ENCODE measurements around the gene SERPINH1.
A peak's percentile ranks its signal among the peaks of the same experiment; 100 is the strongest.

The SERPINH1 gene

DNA sequence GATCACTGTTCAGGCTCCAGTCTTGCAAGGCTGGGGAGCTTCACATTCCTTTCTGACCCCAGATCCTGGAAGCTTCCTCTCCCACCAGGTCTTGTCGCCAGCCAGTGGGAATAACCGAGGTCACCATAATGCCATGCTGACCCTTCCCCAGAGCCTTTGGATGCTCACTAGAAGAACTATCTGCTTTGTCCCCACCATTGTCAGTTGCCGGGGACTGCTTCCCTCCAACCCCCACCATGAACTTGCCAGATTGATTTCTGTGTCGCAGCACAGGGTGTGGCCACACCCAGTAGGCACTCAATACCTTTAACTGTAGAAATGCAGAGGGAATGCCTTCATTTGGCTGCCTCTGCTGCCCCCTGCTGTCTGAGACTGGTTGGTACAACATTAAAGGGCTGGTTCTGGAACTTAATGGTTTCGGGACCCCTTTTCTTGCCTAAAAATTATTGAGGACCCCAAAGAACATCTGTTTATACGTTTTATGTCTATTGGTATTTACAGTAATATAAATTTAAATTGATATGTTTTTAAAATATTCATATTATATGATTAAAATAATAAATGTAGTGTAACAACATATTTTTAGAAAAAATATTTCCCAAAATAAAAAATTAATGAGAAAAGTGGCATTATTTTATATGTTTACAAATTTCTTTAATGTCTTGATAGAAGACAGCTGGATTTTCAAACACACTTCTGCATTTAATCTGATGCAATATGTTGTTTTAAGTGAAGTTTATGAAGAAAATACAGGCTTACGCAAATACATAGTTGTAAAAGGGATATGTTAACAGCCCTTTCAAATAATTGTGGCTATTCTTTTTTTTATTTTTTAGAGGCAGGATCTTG lies 29.6 kb upstream of the SERPINH1 start:
- DNase-seq (ENCODE audit: low spot score), result peak; percentile 80

DNA sequence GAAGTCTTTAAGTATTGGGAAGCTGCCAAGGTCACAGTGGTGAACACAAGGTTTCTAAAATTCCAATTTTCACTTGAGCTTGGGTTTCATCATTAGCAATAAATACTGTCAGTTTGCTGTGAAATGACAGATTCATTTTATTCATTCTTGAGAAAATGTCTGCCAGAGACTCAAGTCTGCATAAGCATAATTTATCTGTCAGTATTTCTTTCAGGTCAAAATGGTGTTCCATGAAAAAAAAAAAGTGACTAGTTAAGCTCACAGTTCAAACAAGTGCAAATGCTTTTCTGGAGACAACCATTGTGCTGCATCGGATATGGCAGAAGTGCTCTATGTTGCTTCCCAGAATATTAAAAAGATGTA lies 28.2 kb upstream of the SERPINH1 start:
- DNase-seq (ENCODE audit: low spot score), result no peak

DNA sequence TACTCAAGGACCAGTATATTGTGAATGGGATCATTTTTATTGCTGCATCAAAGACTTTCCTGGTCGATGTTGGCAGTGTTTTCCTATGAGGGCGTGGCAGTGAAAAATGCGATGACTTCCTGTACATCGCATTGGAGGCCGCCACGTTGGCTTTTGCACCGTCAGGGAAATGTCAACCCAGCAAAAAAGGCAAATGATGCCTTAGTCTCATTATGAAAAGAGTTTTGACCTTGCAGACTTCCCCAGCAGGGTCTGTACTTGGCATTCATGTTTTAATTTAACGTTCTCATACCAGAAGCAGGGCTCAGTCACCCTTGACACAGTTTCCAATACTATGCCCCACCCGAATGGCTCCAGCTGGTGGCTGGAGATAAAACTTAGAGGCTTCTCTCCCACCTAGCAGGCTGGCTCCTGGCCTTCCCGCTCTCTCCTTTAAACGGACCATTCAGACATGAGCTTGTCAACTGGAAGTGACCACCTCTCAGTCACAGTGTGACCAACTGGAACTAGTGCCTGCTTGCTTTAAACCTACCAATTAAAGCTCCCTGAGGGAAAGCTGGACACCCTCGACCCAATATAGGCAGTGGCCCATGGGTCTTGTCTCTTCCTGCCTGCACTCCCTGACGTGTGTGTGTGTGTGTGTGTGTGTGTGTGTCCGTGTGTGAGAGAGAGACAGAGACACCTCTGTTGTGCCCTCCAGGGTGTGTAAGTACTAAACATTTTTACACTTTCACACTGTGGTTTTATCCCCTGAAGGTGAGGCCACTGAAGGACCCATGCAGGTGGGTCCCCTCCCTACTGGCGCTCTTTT lies 27.6 kb upstream of the SERPINH1 start:
- DNase-seq (ENCODE audit: low spot score), result no peak

DNA sequence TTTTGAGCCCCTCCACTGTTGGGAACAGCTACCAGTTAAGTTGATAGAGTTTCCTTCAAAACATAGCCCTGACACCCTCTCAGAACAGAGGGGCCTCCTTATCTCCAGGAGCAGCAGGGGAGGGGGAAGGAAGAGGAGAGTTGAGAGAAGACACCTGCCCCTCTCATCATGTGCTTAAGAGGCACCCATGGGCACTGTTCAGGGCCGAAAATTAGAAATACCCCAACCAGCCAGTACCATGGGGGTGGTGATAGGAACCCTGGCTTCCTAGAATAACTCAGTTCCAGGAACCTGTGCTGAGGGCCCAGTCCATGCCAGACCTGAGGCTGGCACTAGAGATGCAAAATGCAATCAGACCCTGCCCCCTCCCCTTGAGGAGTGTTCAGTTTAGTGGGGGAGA lies 27.0 kb upstream of the SERPINH1 start:
- no peak for DNase-seq (ENCODE audit: low spot score)

DNA sequence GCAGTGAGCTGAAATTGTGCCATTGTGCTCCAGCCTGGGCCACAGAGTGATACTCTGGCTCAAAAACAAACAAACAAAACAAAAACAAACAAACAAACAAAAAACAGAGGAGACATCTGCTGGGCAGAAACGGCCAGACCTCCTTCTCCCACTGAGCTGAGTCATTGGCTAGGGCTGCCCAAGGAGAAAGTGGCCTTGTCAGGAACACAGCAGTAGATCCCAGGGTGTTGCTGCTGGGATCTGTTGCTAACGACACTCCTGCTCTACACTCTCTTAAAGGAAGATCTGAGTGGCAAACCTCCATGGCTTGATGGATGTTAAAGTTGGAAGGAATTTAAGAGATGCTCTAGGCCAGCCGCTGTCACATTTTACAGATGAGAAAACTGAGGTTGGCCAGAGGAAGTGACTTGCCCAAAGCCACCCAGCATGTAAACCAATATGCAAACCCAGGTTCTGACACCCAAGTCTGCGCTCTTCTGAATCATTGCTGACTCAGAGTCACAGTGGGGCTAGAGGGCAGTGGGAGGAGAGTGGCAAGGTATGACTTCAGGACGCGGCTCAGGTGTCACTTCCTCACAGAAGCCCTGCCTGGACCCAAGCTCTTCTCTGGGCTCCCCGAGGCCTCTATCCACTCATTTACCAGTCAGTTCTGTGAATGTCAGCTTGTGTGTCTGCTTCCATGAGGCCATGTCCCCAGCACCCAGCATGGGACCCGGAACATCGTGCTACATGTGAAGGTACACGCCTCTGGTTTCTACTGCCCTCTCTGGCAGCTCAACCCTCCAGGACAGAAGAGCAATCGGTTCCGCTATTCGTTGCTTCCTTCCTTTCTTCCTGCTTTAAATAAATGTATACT lies 25.0 kb upstream of the SERPINH1 start:
- peak; percentile 38 for DNase-seq (ENCODE audit: low spot score)

DNA sequence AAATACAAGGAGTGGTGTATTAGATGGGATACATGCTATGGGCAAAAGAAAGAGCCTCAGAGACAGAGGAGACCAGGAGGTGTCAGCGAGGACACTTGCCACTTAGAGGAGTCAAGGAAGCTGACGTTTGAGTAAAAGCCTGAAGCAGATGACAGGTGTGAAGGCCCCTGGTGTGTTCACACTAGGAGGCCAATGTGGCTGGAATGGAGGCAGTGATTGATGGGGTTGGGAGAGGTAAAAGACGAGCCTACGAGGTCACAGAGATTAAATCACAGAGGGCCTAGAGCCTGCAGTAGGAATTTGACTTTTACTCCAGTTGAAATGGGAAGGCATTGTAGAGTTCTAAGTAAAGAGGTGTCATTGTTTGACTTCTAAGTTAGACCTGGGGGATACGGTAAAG lies 24.3 kb upstream of the SERPINH1 start:
- no peak for DNase-seq (ENCODE audit: low spot score)

DNA sequence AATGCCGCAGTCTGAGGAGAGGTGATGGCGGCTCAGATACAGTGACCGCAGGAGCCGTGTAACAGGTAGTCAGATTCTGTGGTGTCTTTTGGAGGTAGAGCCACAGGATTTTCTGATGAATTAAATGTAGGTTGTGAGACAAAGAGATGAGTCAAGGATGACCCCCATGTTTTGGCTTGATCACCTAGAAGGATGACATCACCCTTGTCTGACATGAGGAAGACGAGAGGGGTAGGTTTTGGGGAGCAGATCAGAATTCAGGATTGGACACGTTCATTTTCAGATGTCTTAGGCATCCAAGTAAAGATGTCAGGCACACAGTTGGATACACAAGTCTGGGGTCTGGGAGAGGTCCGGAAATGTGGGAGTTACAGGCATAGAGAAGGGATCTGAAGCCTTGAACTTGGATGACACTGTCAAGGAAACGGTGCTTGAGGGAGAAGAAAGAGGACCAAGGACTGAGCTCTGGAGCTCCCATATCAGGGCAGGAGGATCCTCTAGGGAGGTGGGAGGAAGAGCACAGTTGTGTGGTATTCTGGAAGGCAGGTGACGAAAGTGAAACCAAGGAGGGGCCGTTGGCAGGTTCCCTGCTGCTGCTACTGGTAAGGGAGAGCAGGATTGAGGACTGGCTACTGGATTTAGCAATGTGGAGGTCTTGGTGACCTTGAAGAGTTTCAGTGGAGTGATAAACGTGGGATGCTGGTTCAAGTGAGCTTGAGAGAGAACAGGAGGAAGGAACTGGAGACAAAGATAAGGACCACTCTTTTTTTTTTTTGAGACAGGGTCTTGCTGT lies 23.7 kb upstream of the SERPINH1 start:
- DNase-seq (ENCODE audit: low spot score), result no peak

DNA sequence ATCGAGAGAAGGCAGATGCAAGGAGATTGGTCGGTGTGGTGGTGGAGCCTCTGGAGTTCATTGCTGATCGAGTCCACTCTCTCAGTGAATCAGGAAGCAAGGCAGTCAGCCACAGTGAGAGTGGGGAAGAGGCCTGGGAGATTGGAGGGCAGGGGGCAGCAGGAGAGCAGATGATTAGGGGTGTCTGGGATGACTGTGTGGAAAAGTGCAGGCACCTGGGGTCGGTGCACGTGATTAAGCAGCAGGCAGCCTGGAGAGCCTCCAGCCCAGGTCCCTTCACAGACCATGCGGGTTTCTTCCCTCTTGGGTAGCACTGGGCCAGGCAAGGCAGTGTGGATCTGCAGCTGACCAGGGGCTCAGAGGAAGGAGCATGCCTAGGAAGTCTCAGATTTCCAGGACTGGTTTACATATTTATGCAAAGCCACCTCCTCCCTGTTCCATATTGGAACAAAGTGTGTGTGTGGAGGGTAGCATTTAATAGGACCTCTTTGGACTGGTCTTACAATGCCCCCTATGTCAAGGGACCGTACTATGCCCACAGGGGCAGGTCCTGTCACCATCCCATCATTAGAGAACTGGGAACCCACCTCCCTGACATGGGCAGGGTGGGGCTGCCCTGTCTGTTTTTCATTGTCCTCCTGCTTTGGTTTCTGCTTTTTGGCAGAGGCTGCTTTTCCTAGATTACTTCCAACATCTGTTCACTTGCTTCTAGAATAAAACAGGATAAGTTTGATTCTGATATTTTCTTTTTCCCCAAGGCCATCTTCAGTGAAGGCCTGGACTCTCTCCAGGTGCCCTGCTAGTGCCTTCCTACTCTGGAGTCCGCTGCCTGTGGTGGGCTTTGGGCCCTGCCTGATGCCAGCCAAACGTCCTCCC lies 22.4 kb upstream of the SERPINH1 start:
- DNase-seq (ENCODE audit: low spot score), result no peak

DNA sequence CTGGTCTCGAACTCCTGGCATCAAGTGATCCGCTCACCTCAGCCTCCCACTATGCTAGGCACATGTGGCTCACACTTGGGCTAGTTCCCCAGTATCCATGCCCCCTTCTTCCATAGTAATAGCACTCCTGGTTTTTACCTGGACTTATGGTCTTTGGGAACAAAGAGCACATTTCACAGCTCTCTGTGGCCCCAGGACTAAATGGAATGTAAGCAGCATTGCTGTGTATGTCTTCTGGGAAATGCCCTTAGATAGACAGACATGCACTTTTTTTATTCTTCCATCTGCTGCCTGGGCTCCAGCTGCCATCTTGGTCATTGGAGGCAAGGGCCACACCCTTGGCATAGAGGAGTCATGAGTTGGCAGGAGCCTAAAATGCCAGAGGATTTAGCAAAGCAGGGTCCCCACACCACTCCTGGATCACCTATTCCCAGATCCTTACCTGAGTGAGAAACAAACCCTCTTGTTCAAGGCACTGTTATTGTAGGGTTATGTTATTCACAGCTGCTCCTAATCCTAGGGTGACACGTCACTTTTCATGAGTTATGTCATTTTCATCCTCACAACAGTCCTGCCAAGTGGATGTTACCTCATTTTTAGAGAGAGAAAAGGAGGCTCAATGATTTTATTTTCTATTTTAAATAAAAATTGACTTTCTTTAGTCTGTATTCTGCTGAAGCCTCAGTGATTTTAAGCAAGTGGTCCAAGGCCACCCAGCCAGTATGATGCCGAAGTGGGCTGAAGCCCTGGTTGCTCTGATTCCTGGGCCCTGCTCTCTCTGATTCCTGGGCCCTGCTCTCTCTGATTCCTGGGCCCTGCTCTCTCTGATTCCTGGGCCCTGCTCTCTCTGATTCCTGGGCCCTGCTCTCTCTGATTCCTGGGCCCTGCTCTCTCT lies 20.6 kb upstream of the SERPINH1 start:
- no peak for DNase-seq (ENCODE audit: low spot score)

DNA sequence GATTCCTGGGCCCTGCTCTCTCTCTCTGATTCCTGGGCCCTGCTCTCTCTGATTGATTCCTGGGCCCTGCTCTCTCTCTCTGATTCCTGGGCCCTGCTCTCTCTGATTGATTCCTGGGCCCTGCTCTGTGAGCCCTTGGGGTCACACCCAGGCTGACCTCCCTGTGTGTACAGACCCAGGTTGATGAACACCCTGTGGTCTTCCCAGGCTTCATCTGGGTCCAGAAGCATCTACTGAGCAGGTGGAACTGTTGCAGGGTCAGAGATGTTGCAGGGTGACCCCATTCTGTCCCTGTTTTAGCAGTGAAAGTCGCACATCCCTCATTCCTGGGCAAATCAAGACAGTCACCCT lies 20.0 kb upstream of the SERPINH1 start:
- no peak for DNase-seq (ENCODE audit: low spot score)

DNA sequence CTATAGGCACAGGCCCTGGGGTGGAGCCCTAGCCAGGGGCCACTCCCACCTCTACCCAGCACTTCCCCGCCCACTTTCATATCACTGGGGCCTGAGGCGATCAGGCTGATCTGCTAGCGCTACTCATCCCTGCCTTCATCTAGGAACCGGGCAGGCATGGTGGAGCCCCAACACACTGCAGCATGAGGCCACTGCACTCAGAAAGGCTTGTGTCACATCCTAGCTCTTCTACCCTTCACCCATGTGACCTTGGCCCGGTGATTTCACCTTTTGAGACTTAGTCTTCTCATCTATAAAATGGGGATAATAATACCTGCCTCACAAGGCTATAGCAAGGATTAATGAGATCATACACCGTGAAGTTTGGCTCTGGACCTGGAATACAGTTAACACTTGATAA lies 18.2 kb upstream of the SERPINH1 start:
- no peak for DNase-seq (ENCODE audit: low spot score)

DNA sequence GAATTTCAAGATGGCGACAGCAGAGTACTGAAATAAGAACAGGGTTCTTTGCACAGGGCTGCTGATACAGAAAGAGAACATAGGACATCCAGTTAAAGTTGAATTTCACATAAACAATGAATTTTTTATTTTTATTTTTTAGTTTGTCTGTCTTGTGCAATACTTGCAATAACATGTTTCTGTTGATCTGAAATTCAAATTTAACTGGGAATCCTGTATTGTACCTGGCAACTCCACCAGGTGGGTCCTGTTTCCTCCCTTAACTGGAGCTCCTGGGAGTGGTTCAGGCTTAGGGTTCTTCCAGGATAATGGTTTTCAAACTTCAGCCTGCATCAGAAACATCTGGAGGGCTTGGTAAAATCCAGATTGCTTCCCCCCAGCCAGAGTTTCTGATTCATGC lies 14.9 kb upstream of the SERPINH1 start:
- no peak for DNase-seq (ENCODE audit: low spot score)

DNA sequence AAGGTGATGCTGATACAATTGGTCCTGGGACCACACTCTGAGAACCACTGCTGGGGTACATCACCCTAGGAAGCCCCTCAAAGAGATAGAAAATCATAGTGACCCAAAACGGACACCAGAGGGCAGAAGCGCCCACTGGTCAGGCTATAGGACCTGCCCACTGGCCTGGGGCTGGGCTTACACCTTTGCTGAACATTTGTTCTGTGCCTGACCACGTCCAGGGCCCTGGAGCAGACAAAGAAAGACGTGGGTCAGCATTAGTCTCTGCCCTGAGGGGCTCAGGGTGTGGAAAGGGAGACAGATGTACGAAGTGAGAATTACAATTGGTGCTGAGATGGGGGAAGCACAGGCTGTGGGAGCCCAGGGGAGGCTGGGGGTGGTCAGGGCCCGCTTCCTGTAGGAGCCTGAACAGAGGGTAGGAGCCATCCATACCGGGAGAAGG lies 14.4 kb upstream of the SERPINH1 start:
- DNase-seq (ENCODE audit: low spot score), result no peak

DNA sequence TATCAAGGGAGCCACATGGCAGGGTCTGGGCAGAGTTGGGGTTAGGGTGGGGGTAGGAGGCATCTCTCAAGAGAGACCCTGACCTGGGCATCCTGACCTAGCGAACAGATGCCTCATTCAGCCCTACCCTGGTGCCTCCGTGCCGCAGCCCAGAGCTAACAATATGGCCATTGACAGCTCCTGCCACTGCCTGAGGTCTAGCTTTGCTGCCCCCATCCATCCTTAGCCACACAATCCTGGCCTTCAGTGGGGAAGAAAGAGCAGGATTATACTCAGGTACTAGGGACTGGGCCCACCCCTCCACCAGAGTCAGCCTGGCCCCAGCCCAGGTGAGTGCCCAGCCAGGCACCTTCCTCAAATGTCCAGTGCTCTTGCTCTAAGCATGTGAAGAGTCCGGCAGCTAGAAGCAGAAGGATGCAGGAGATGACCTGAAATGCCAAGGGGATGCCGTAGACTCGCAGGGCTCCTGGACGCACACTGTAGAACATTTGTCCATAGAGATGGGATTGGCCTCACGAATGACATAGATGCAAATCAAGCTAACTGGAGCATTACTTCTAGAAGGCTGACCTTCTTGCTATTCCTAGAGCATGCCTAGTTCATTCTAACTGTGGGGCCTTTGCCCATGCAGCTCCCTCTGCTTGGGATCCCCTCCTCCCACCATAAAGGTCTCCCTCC lies 13.3 kb upstream of the SERPINH1 start:
- no peak for DNase-seq (ENCODE audit: low spot score)

DNA sequence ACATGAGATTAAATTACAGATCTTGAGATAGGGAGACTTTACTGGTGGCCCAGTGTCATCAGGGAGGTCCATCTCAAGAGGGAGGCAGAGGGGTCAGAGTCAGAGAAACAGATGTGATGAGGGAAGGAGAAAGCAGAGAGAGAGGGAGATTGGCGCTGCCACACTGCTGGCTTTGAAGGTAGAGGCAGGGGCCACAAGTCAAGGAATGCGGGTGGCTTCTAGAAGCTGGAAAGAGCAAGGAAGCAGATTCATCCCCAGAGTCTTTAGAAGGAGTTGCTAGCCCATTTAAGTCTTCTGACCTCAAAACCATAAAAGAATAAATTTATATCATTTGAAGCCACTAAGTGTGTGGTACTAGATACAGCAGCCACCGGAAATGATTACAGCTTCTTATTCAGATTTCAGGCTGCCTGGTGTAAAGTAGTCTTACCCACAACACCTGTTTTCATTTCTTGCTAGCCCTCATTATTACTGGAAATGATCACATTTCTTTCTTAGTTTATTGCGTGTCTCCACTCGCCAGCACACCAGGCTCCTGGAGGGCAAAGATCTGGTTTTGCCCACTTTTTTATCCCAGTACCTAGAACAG lies 12.6 kb upstream of the SERPINH1 start:
- no peak for DNase-seq (ENCODE audit: low spot score)

DNA sequence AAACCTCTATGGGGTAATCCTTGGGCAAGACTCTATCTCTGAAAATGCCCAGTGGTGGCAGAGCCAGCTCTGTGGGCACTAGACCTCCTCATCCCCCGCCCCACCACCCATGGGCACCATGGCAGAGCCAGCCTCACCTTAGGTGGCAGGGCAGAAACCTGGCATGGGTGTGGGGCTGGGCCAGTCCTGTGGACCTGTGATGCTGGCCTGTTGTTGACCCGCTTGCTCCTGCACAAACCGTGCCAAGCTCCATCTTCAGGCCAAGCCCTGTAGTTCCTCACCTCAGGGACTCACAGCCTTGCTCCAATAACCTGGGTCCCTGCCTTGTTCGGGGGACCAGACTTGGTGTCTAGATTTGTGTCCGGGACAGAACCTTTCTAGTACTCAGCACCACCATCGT lies 8.9 kb upstream of the SERPINH1 start:
- no peak for DNase-seq (ENCODE audit: low spot score)

DNA sequence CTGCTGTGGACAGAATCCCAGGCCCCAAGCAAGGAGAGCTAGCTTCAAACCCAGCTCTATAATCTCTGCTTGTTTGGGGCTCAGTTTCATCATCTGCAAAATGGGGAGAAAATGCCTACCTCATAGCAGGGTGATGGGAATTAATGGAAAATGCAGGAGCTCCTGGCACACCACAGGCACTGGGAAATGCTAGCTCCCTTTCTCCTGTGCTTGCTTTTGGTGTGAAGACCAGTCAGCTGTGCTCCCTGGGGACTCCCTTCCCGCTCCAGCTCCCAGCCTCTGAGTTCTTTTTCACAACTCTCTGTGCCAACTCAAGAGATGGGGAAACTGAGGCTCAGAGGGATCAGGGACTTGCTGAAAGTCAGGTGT lies 8.2 kb upstream of the SERPINH1 start:
- DNase-seq (ENCODE audit: low spot score), result no peak

DNA sequence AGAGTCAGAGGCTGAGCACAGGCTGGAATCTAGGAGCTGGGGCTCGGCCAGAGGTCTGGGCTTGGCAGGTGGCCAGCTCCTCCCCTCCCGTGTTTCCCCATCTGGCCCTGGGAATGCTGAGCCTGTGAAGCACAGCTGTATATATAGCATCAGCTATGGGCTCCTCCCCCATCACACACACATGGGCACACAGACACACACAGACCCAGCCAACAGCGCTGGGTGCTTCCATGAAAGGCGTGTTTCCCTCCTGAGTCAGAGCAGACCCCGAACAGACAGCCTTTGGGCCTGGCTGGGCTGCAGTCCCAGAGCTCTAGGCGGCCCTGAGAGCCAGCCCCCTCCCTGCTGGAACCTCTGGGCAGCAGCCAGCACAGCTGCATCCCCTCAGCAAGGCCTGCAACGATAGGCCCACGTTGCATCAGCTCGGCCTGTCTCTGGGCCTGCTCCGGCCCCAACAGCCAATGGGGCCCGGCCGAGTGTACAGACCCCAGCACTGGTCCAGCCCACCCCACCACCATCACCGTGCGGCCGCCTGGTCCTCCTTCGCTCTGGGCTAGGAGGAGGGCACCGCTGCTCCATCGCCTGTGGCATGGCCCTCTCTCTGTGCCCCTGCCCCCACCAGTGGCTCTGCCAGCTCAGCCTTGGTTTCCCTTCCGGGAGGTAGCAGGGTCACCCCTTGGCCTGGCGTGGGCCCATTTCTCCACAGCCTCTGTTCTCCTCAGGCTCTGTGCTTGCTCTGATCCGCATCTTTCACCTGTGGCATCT lies 7.6 kb upstream of the SERPINH1 start:
- DNase-seq (ENCODE audit: low spot score), result no peak

All from CD4-positive, alpha-beta T cell treated with Interleukin-6 at 100 ng/mL for 8 hours (primary cell).